Measurements from ENCODE around the gene WDFY4.

Gene WDFY4

GRCh38 chr10:48636901-48637300, 47.8 kb upstream of the WDFY4 start:
- H3K4me3 ChIP-seq (IDR thresholded peaks at IDR 0.05; ENCODE audit: insufficient read depth, low read depth, low read length): no peak overlapping the region
- H3K4me2 ChIP-seq: no peak overlapping the region
- H3K9ac ChIP-seq: no peak overlapping the region
- no peak overlapping the region for H2AFZ ChIP-seq (ENCODE audit: low read depth)
- no peaks in the 10 kb centered on the region for H3K79me2 ChIP-seq (ENCODE audit: insufficient read depth, low read depth)
- H3K36me3 ChIP-seq (ENCODE audit: insufficient read depth): no peaks in the 10 kb centered on the region
- H4K20me1 ChIP-seq (ENCODE audit: insufficient read depth): no peaks in the 10 kb centered on the region
- H3K4me1 ChIP-seq (ENCODE audit: low read depth, poor library complexity, severe bottlenecking): peaks cover 43% of the 10 kb centered on the region
- no peak for TF ChIP-seq CTCF (conservative IDR thresholded peaks at IDR 0.05; ENCODE audit: low read depth, low read length)
- H3K27me3 ChIP-seq (ENCODE audit: insufficient read depth, low read depth): no peaks in the 10 kb centered on the region
- no peak overlapping the region for H3K27ac ChIP-seq

GRCh38 chr10:48638158-48638557, 46.5 kb upstream of the WDFY4 start:
- Histone ChIP-seq H3K9ac (no peak overlapping the region), H3K4me3 (IDR thresholded peaks at IDR 0.05; ENCODE audit: insufficient read depth, low read depth, low read length) (no peak overlapping the region), H3K4me1 (ENCODE audit: low read depth, poor library complexity, severe bottlenecking) (peaks cover 31% of the 10 kb centered on the region), H3K27me3 (ENCODE audit: insufficient read depth, low read depth) (no peaks in the 10 kb centered on the region), H2AFZ (ENCODE audit: low read depth) (no peak overlapping the region), H3K79me2 (ENCODE audit: insufficient read depth, low read depth) (no peaks in the 10 kb centered on the region), H3K4me2 (no peak overlapping the region), H3K27ac (no peak overlapping the region), H4K20me1 (ENCODE audit: insufficient read depth) (no peaks in the 10 kb centered on the region), H3K36me3 (ENCODE audit: insufficient read depth) (no peaks in the 10 kb centered on the region)
- TF ChIP-seq CTCF (conservative IDR thresholded peaks at IDR 0.05; ENCODE audit: low read depth, low read length): no peak

GRCh38 chr10:48638739-48639527, 45.7 kb upstream of the WDFY4 start:
- no peak overlapping the region for H3K4me2 ChIP-seq
- no peaks in the 10 kb centered on the region for H3K27me3 ChIP-seq (ENCODE audit: insufficient read depth, low read depth)
- H3K36me3 ChIP-seq (ENCODE audit: insufficient read depth): no peaks in the 10 kb centered on the region
- no peaks in the 10 kb centered on the region for H4K20me1 ChIP-seq (ENCODE audit: insufficient read depth)
- H3K27ac ChIP-seq: no peak overlapping the region
- TF ChIP-seq CTCF (conservative IDR thresholded peaks at IDR 0.05; ENCODE audit: low read depth, low read length): no peak
- no peak overlapping the region for H3K9ac ChIP-seq
- H3K4me3 ChIP-seq (IDR thresholded peaks at IDR 0.05; ENCODE audit: insufficient read depth, low read depth, low read length): no peak overlapping the region
- no peaks in the 10 kb centered on the region for H3K79me2 ChIP-seq (ENCODE audit: insufficient read depth, low read depth)
- H2AFZ ChIP-seq (ENCODE audit: low read depth): no peak overlapping the region
- H3K4me1 ChIP-seq (ENCODE audit: low read depth, poor library complexity, severe bottlenecking): peaks cover 23% of the 10 kb centered on the region

GRCh38 chr10:48639632-48640031, 45.0 kb upstream of the WDFY4 start:
- no peaks in the 10 kb centered on the region for H3K36me3 ChIP-seq (ENCODE audit: insufficient read depth)
- no peak overlapping the region for H3K4me3 ChIP-seq (IDR thresholded peaks at IDR 0.05; ENCODE audit: insufficient read depth, low read depth, low read length)
- no peak overlapping the region for H3K27ac ChIP-seq
- H3K9ac ChIP-seq: no peak overlapping the region
- no peaks in the 10 kb centered on the region for H4K20me1 ChIP-seq (ENCODE audit: insufficient read depth)
- H3K4me1 ChIP-seq (ENCODE audit: low read depth, poor library complexity, severe bottlenecking): peaks cover 16% of the 10 kb centered on the region
- no peak overlapping the region for H2AFZ ChIP-seq (ENCODE audit: low read depth)
- no peak for TF ChIP-seq CTCF (conservative IDR thresholded peaks at IDR 0.05; ENCODE audit: low read depth, low read length)
- H3K79me2 ChIP-seq (ENCODE audit: insufficient read depth, low read depth): no peaks in the 10 kb centered on the region
- no peak overlapping the region for H3K4me2 ChIP-seq
- H3K27me3 ChIP-seq (ENCODE audit: insufficient read depth, low read depth): no peaks in the 10 kb centered on the region

Measured in KMS-11 (cell line).